ENCODE data around the gene UBE2E2.

- TF ChIP-seq CTCF (IDR thresholded peaks at IDR 0.05; ENCODE audit: low read depth, low read length), result no peak
- no peak for TF ChIP-seq POLR2A (IDR thresholded peaks at IDR 0.05; ENCODE audit: extremely low read depth, insufficient read length)
- TF ChIP-seq MAX (IDR thresholded peaks at IDR 0.05; ENCODE audit: low read depth, low read length), result no peak
Measured at GRCh38 chr3:23161308-23161707, 41.8 kb upstream of the UBE2E2 start.
